Sigmoid colon (tissue), 4 donors: ENCODE data around the gene OR51B4.

Experiments
- CTCF ChIP-seq, 4 experiments: fragments of 450-650 bp in 3 of 4; fragments of 200-600 bp in 1 of 4; IDR thresholded peaks; one replicate each; pipeline ENCODE4 v1.5.1; 2016 to 2019; ENCODE audit warnings: antibody characterized with exemption in 4 of 4, mild to moderate bottlenecking in 3 of 4, moderate library complexity in 2 of 4
- EP300 ChIP-seq, 4 donors: sonication (generic); formaldehyde crosslinking; IDR thresholded peaks; one replicate each; pipeline ENCODE4 v1.6.1; 2017; ENCODE audit warnings: antibody characterized with exemption in 4 of 4
- POLR2A ChIP-seq, 2 donors: fragments of 450-650 bp; IDR thresholded peaks; one replicate each; pipeline ENCODE4 v1.6.1; 2016; ENCODE audit warnings: antibody characterized with exemption in 2 of 2, mild to moderate bottlenecking in 2 of 2, moderate library complexity in 2 of 2

DNA sequence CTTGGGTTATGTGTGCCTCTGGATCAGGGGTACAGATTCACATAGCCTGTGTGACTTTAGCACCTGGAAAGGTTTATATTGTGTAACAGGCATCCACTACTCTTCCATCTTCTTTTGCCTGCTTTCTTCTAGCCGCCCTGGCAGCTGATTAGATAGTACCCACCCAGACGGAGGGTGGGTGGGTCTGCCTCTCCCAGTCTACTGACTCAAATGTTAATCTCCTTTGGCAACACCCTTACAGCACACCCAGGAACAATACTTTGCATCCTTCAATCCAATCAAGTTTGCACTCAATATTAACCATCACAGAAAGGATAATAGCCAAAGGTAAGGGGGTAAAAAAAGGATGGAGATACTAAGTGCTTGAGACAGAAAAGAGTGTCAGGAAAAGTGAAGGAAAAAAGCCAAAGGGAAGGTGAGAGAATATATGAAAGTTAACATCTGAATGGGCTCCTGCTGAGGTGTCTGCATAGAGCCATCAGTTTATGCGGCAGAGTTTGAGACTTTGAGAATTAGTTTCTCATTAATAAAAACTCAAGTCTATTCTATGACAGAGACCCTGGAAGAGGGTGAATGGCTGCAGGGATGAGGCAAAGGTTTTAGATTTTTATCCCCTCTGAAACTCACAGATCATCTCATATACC is 46.9 kb upstream of the OR51B4 start:
- TF ChIP-seq CTCF (IDR thresholded peaks at IDR 0.05) (no peak), POLR2A (IDR thresholded peaks at IDR 0.05) (no peak), EP300 (IDR thresholded peaks at IDR 0.05) (no peak)
